Sigmoid colon (tissue), 4 donors: ENCODE data around the gene DGKD.

Experiments
- CTCF ChIP-seq, 4 experiments: fragments of 450-650 bp in 3 of 4; fragments of 200-600 bp in 1 of 4; IDR thresholded peaks; one replicate each; pipeline ENCODE4 v1.5.1; 2016 to 2019; ENCODE audit warnings: antibody characterized with exemption in 4 of 4, mild to moderate bottlenecking in 3 of 4, moderate library complexity in 2 of 4
- POLR2A ChIP-seq, 2 donors: fragments of 450-650 bp; IDR thresholded peaks; one replicate each; pipeline ENCODE4 v1.6.1; 2016; ENCODE audit warnings: antibody characterized with exemption in 2 of 2, mild to moderate bottlenecking in 2 of 2, moderate library complexity in 2 of 2
- POLR2AphosphoS5 ChIP-seq, 4 donors: sonication (generic); formaldehyde crosslinking; IDR thresholded peaks; one replicate each; pipeline ENCODE4 v1.6.1; 2017; ENCODE audit warnings: antibody characterized with exemption in 4 of 4

DNA sequence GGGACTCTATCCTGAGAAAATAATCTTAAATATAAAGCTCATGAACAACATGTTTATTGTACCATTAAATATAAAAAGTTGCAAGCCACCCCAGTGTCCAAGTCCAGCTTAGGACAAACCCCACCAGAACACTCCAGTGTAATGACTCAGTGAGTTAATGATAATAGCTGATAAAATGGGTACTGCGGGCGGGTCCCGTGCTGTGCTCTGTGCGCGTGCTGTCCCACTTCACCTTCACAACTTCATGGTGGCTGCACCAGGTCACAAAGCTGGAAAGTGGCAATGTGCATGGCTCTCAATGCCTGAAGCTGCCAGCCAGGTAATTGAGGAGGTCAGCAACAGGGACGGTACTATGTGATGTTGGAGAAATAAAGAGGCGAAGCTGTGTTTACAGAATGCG is 18.6 kb downstream of the DGKD start:
- TF ChIP-seq CTCF (IDR thresholded peaks at IDR 0.05) (no peak), POLR2A (IDR thresholded peaks at IDR 0.05) (no peak), POLR2AphosphoS5 (IDR thresholded peaks at IDR 0.05) (no peak)
